GM12875 (cell line): ENCODE measurements around the gene SULT1A1.
"Not testable (repeated sequence)": the region's sequence is repeated elsewhere in the genome, so short reads cannot be mapped to it uniquely, and the experiment has no call there.

Experiments
- H3K4me3 ChIP-seq: one replicate; pipeline ENCODE4 v1.5.1; 2011; ENCODE audit warnings: low read depth, low read length, control low read depth
- TF ChIP-seq, protein P1 (sequence below): IDR thresholded peaks from 2 replicates; pipeline ENCODE4 v1.5.1; 2011; ENCODE audit warnings: low read depth, mild to moderate bottlenecking, control low read depth, inconsistent platforms, low read length, moderate library complexity, borderline replicate concordance; ENCODE audit not compliant: insufficient read depth

The SULT1A1 gene

DNA sequence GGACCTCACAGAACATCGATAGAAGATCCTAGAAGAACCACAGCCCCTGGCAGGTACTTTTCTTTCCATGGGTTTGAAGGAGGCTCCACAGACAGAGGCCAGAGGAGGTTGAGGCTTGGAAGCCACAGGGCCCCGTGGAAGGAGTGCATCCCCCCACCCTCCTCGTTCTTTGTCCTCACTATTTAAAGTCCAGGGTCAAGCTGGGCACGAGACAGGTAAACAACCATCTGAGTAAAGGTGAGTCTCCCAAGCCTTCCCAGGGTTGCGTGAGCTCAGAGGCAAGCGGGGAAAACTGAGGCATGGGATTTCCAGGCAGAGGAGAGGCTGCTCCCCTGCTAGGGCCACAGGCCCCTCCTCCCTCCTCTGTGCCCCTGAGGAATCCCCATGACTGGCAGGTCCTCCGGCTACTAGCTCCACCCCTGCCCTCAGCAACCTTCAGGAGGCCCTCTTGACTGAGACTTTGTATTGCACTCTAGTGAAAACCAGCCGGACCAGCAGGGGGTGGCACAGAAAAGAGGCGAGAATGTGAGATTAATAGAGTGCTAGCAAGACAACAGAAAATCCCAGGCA is 12.1 kb downstream of the SULT1A1 start:
- no peak overlapping the region for H3K4me3 ChIP-seq
- TF ChIP-seq, protein P1, sequence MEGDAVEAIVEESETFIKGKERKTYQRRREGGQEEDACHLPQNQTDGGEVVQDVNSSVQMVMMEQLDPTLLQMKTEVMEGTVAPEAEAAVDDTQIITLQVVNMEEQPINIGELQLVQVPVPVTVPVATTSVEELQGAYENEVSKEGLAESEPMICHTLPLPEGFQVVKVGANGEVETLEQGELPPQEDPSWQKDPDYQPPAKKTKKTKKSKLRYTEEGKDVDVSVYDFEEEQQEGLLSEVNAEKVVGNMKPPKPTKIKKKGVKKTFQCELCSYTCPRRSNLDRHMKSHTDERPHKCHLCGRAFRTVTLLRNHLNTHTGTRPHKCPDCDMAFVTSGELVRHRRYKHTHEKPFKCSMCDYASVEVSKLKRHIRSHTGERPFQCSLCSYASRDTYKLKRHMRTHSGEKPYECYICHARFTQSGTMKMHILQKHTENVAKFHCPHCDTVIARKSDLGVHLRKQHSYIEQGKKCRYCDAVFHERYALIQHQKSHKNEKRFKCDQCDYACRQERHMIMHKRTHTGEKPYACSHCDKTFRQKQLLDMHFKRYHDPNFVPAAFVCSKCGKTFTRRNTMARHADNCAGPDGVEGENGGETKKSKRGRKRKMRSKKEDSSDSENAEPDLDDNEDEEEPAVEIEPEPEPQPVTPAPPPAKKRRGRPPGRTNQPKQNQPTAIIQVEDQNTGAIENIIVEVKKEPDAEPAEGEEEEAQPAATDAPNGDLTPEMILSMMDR = no peak

DNA sequence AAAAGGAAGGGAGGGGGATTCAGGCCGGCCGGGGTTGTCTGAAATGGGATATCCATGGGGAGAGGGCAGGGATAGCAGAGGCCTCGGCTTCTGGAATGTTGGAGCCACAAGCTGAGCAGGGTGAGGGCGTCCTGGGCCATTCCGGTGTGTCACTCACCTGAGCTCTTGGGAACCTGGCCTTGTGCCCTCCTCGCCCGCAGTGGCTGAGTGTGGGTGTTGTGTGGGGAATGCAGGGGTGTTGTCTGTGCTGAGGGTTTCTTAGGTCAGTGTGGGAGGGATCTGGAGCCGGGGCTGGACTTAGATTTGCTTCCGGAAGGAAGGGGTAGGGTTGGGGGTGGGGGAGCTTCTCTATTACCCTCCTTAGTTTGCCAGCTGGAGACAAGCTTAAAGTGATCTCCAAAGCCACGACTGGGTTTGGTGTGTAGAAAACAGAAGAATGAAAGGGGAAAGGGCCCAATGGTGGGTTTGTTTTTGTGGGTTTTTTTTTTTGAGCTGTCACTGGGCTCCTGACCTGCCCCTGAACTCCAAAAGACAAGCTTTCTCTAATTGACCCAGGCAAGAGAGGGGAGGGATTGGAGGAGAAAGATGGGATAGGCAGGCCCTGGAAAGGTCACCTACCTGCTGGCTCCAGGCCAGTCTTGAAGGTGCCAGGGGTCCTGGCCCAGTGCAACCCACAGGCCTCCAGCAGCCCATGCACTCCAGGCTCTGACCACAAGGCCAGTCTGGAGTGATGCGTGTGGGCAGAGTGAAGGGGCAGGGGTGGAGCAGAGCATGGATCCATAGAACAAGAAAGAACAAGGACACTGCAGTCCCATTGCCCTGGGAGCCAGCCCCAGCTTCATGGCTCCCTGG is 12.8 kb downstream of the SULT1A1 start, which contains the start of gene SULT1A2:
Gene SULT1A2 (minus strand): TSS at position 211 of the 852 bp plus-strand sequence. CDS start 1,120 bp downstream, outside the sequence.
- TF ChIP-seq, protein P1 = no peak
- H3K4me3 ChIP-seq = no peak within 1 kb of the TSS

DNA sequence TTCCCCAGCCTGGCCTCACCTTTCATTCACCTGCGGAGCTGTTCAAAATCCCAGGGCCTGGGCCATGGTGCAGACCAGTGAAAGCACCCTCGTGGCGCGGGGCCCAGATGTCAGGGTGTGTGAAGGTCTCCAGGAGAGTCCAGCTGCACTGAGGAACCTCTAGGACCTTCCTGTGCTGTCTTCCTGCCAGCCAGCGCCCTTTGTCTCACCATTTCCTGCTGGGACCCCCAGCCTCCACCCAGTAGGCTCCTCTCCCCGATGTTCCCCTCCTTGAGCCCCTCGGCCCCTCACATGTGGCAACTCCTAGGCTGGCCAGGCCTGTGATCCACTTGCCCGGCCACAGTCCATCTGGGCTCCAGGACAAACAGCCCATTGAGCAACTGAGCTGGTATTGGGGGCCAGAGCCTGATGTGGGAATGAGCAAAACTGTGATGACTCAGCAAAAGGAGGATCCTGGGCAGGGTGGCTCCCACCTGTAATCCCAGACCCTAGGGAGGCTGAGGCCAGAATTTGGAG is 13.7 kb downstream of the SULT1A1 start:
- H3K4me3 ChIP-seq = no peak overlapping the region
- TF ChIP-seq, protein P1 = no peak

DNA sequence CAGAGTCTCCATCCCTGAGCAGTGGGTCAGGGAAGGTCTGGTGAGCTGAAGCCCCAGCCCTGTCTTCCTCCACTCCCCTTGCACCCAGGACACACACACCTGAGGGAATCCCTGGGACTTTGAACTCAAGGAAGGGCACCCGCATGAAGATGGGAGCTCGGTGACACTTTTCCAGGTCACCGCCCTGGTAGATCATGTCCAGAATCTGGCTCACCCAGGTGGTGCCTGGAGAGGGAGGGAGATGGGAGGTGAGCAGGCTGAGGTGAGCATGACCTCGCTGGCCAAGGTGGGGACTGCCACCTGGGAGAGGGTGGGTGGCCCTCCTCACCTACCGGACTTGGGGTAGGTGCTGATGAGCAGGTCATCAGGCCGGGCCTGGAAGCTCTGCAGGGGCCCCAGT is 14.4 kb downstream of the SULT1A1 start:
- not testable (repeated sequence) for H3K4me3 ChIP-seq

DNA sequence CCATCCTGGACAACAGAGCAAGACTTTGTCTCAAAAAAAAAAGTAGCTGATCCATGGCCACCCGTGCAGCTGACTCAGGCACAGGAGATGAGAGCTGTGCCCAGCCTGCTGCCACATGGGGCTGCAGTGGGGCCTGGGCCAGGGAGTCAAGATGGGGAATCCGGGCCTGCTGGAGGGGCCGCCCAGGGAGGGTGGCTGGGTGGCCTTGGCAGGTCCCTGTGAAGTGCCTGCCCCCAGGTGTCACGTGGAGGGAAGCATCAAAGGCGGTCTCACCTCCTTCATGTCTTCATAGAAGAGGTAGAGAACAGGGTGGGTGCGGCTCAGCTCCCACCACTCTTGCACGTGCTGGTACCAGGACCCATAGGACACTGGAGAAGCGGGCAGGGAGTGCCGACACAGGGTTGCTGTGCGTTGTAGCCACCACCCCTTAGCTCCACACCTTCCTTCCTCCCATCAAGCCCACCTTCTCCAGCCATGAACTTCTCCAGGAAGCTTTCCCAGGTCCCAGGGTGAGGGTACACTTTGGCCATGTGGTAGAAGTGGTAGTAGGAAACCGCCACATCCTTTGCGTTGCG is 16.8 kb downstream of the SULT1A1 start:
- TF ChIP-seq, protein P1 = no peak
- H3K4me3 ChIP-seq = no peak overlapping the region

DNA sequence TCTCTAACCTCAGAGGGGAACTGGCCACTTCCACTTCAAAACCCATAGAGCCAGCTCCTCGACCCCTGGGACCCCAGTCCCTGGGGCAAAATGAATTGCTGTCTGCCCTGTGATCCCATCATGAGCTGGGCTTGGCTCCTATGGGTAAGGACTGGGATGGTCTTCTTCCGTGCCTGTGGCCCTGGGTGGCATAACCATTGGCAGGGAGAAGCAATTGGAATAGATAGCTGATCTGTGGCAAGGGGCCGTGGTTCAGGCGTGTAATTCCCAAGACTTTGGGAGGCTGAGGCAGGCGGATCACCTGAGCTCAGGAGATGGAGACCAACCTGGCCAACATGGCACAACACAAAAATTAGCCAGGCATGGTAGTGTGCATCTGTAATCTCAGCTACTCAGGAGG is 17.3 kb downstream of the SULT1A1 start:
- TF ChIP-seq, protein P1 = no peak
- H3K4me3 ChIP-seq = no peak overlapping the region

DNA sequence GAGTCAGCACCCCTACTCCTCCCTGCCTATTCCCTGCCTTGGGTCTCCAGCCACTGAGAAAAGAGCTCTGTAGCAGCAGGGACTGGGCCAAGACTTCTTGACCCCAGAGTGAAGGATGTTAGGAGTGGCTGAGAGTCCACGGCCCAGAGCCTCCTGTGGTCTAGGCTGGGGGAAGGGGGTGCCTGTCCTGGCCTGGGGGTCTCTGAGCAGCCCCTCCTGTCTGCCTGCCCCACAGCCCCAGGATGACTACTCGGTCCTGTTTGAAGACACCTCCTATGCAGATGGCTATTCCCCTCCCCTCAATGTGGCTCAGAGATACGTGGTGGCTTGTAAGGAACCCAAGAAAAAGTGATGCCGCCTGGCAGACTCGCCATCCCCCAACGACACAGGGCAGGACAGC is 18.5 kb downstream of the SULT1A1 start:
- no peak overlapping the region for H3K4me3 ChIP-seq
- TF ChIP-seq, protein P1 = no peak
